Fibroblast of lung (primary cell): Measurements from ENCODE around the gene NAIF1. TPM values are rescaled to one million over a fixed set of nuclear protein-coding genes. Genes with fewer than 3 reads are reported as not detected.
"Not testable (repeated sequence)": the region's sequence is repeated elsewhere in the genome, so short reads cannot be mapped to it uniquely, and the experiment has no call there.

Experiments used
- DNase-seq, 2 donors: peaks; one replicate each; pipeline versions ENCODE4 v3.0.0 to v3.0.0-alpha.2; 2010; ENCODE audit warnings: low read depth in 2 of 2
- H2AFZ ChIP-seq: 2 replicates; pipeline ENCODE4 v1.5.1; 2012; ENCODE audit warnings: low read length, control low read depth, inconsistent platforms
- H3K27ac ChIP-seq: 2 replicates; pipeline ENCODE4 v1.5.1; 2011; ENCODE audit warnings: low read length, control low read depth; ENCODE audit not compliant: insufficient read depth
- H3K27me3 ChIP-seq: 2 replicates; pipeline ENCODE4 v1.5.1; 2011; ENCODE audit warnings: mild to moderate bottlenecking, low read length; ENCODE audit not compliant: control insufficient read depth, insufficient read depth
- H3K36me3 ChIP-seq: 2 replicates; pipeline ENCODE4 v1.5.1; 2011; ENCODE audit warnings: low read length; ENCODE audit not compliant: control insufficient read depth, insufficient read depth
- H3K4me1 ChIP-seq: 2 replicates; pipeline ENCODE4 v1.5.1; 2011; ENCODE audit warnings: low read length; ENCODE audit not compliant: control insufficient read depth, insufficient read depth; ENCODE audit errors: extremely low read depth
- H3K4me2 ChIP-seq: 2 replicates; pipeline ENCODE4 v1.5.1; 2011; ENCODE audit warnings: low read length, control low read depth; ENCODE audit not compliant: insufficient read depth; ENCODE audit errors: extremely low read depth
- H3K4me3 ChIP-seq, 4 experiments: fragments of 200-600 bp in 1 of 4; sonication (generic) in 1 of 4; replicated peaks in 1 of 4; 2 replicates each; pipeline ENCODE4 v1.5.1; 2011 to 2016; ENCODE audit warnings: low read length in 4 of 4, low read depth in 3 of 4, mild to moderate bottlenecking in 3 of 4, control low read depth in 2 of 4, inconsistent platforms in 1 of 4, mixed read lengths in 1 of 4; ENCODE audit not compliant: insufficient read depth in 1 of 4; ENCODE audit errors: control extremely low read depth in 1 of 4
- H3K79me2 ChIP-seq: 2 replicates; pipeline ENCODE4 v1.5.1; 2012; ENCODE audit warnings: mild to moderate bottlenecking, low read length, inconsistent platforms; ENCODE audit not compliant: control insufficient read depth, insufficient read depth
- H3K9ac ChIP-seq: 2 replicates; pipeline ENCODE4 v1.5.1; 2011; ENCODE audit warnings: mild to moderate bottlenecking, low read length, control low read depth; ENCODE audit not compliant: insufficient read depth
- H3K9me3 ChIP-seq: 2 replicates; pipeline ENCODE4 v1.5.1; 2012; ENCODE audit warnings: low read depth, low read length; ENCODE audit not compliant: control insufficient read depth, insufficient read depth
- H4K20me1 ChIP-seq: 2 replicates; pipeline ENCODE4 v1.5.1; 2011; ENCODE audit warnings: low read length; ENCODE audit not compliant: control insufficient read depth, insufficient read depth; ENCODE audit errors: extremely low read depth
- CTCF ChIP-seq, 2 donors: IDR thresholded peaks in 1 of 2; conservative IDR thresholded peaks in 1 of 2; 1 replicate in 1 of 2; 2 replicates in 1 of 2; pipeline ENCODE4 v1.5.1; 2011 to 2012; ENCODE audit warnings: low read length in 2 of 2, control low read depth in 1 of 2, inconsistent platforms in 1 of 2, low read depth in 1 of 2, mild to moderate bottlenecking in 1 of 2
- EZH2 ChIP-seq: IDR thresholded peaks from 2 replicates; pipeline ENCODE4 v1.5.1; 2012; ENCODE audit warnings: low read length, control low read depth, mild to moderate bottlenecking; ENCODE audit errors: missing control alignments
- polyA plus RNA-seq, 2 donors: library from polyadenylated mRNA; depleted of rRNA in 1 of 2; stranded (reverse) in 1 of 2; unstranded in 1 of 2; fragments of >200 nt; gene quantifications; 2 replicates each; pipeline ENCODE4 v1.2.1, GENCODE V29; 2011 to 2012; ENCODE audit warnings: missing spikeins in 1 of 2
- total RNA-seq: library from RNA; depleted of rRNA; stranded (reverse); fragments of >200 nt; gene quantifications from 2 replicates; pipeline ENCODE4 v1.2.1, GENCODE V29; 2014

The NAIF1 gene
- total and polyA plus RNA-seq, 2 donors (not counting 1 experiment from before 2014, with no cell fraction given) = 5.5 to 13.2 TPM

GRCh38 chr9:128113526-128114325, 46.6 kb upstream of the NAIF1 start:
- Histone ChIP-seq H3K4me2 (no peak overlapping the region), H3K9me3 (no peaks in the 10 kb centered on the region), H3K4me3 (no peak overlapping the region), H3K36me3 (no peaks in the 10 kb centered on the region), H4K20me1 (no peaks in the 10 kb centered on the region), H3K27ac (no peak overlapping the region), H3K9ac (no peak overlapping the region), H3K27me3 (no peaks in the 10 kb centered on the region), H3K79me2 (no peaks in the 10 kb centered on the region), H3K4me1 (peaks cover 4% of the 10 kb centered on the region), H2AFZ (no peak overlapping the region)
- no peak for DNase-seq
- TF ChIP-seq EZH2 = no peak
- TF ChIP-seq CTCF (conservative IDR thresholded peaks at IDR 0.05 in 1 of 2, IDR thresholded peaks at IDR 0.05 in 1 of 2; ENCODE audit: low read depth in 1 of 2, low read length in 2 of 2) = no peak

GRCh38 chr9:128111726-128112125, 44.6 kb upstream of the NAIF1 start:
- H3K4me3 ChIP-seq, H3K9ac ChIP-seq, H3K9me3 ChIP-seq, H4K20me1 ChIP-seq, DNase-seq, H3K27ac ChIP-seq, H3K4me2 ChIP-seq, H3K27me3 ChIP-seq, H3K4me1 ChIP-seq, H2AFZ ChIP-seq, H3K79me2 ChIP-seq: not testable (repeated sequence)
- H3K36me3 ChIP-seq = peaks cover 13% of the 10 kb centered on the region

GRCh38 chr9:128109050-128109709, 42.1 kb upstream of the NAIF1 start:
- no peak overlapping the region for H2AFZ ChIP-seq
- H4K20me1 ChIP-seq = no peaks in the 10 kb centered on the region
- no peaks in the 10 kb centered on the region for H3K27me3 ChIP-seq
- TF ChIP-seq CTCF (conservative IDR thresholded peaks at IDR 0.05 in 1 of 2, IDR thresholded peaks at IDR 0.05 in 1 of 2; ENCODE audit: low read depth in 1 of 2, low read length in 2 of 2) (no peak), EZH2 (no peak)
- no peak overlapping the region for H3K9ac ChIP-seq
- H3K9me3 ChIP-seq = no peaks in the 10 kb centered on the region
- no peak overlapping the region for H3K4me3 ChIP-seq
- no peaks in the 10 kb centered on the region for H3K79me2 ChIP-seq
- no peak overlapping the region for H3K27ac ChIP-seq
- no peak overlapping the region for H3K4me2 ChIP-seq
- peaks cover 27% of the 10 kb centered on the region for H3K36me3 ChIP-seq
- DNase-seq = no peak
- H3K4me1 ChIP-seq = no peaks in the 10 kb centered on the region
